ENCODE measurements around the gene IL17RD. TPM values are rescaled to one million over a fixed set of nuclear protein-coding genes. Genes with fewer than 3 reads are reported as not detected.

Gene IL17RD
- total RNA-seq, 1 experiment from 2014 or later, result 38.4 TPM

DNA sequence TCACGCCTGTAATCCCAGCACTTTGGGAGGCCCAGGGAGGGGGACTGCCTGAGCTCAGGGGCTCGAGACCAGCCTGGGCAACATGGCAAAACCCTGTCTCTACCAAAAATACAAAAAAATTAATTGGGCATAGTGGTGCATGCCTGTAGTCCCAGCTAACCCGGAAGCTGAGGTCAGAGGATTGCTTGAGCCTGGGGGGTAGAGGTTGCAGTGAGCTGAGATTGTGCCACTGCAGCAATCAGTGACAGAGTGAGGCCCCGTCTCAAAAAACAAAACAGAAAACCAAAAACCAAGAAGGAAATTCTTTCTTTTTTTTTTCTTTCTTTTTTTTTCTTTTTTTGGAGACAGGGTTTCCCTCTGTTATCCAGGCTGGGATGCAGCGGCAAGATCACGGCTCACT lies 101.2 kb downstream of the IL17RD start:
- Histone ChIP-seq H3K36me3 (no peaks in the 10 kb centered on the region; the same call in 1 of the 2 replicates), H3K27me3 (no peaks in the 10 kb centered on the region), H3K4me1 (peaks cover 24% of the 10 kb centered on the region), H3K4me3 (no peak overlapping the region), H3K9me3 (replicated peaks) (no peaks in the 10 kb centered on the region), H3K27ac (no peak overlapping the region)
- no peak for DNase-seq

- no peak for DNase-seq
- Histone ChIP-seq H3K27ac (no peak overlapping the region), H3K27me3 (no peaks in the 10 kb centered on the region), H3K36me3 (no peaks in the 10 kb centered on the region; the same call in 1 of the 2 replicates), H3K4me3 (no peak overlapping the region), H3K4me1 (peaks cover 14% of the 10 kb centered on the region), H3K9me3 (replicated peaks) (no peaks in the 10 kb centered on the region)
Observed at GRCh38 chr3:57063032-57063431, 102.1 kb downstream of the IL17RD start.

GRCh38 chr3:57062101-57062631 lies 103.0 kb downstream of the IL17RD start:
- no peaks in the 10 kb centered on the region for H3K9me3 ChIP-seq (replicated peaks)
- H3K4me1 ChIP-seq, result peaks cover 12% of the 10 kb centered on the region
- H3K36me3 ChIP-seq, result no peaks in the 10 kb centered on the region; the same call in 1 of the 2 replicates
- no peak overlapping the region for H3K27ac ChIP-seq
- H3K4me3 ChIP-seq, result no peak overlapping the region
- DNase-seq, result no peak
- H3K27me3 ChIP-seq, result no peaks in the 10 kb centered on the region

DNA sequence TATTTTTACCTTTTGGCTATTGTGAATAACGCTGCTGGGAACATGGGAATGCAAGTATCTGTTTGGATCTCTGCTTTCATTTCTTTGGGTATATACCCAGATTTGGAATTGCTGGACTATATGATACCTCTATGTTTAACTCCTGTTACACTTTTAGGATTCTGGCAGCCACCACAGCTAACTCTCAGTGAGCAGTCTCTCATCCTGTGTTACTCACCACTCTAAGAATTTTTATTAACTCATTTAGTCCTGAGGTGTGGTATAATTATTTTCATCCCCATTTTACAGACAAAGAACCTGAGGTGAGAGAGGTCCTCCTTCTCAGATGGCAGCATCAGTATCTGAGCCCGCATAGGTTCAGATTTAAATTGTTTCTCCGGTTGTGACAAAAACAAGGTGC lies 103.6 kb downstream of the IL17RD start:
- H3K36me3 ChIP-seq, result no peaks in the 10 kb centered on the region; the same call in 1 of the 2 replicates

DNA sequence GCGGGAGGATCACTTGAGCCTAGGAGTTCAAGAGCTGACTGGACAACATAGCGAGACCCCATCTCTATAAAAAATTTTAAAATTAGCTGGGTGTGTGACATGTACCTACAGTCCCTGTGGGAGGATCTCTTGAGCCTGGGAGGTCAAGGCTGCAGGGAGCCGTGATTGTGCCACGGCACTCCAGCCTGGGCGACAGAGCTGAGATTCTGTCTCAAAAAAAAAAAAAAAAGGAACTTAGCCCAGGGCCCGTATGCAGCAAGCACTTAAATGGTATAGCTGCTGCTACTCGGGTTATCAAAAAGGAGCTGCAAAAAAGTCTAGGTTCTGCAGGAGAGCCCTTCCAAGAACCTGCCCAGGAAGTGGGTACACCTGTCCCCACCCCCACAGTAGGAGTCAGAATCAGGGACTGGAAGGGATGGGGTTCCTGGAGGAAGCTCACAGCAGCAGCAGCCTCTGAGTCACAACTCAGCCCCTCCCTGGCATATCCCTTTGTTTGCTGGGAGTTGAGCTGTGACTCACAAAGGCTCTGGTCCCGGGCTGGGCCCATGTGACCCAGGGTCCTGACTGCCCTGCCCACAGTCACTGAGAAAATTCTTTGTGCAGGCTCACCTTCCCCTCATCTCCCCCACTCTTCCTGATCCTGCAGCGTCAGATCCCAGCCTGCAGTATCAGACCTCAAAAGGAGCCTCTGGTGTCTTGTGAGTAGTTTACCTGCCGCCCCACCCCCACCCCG lies 104.9 kb downstream of the IL17RD start, which contains the start of gene SPATA12:
Gene SPATA12 (plus strand): TSS at position 576 of the 733 bp plus-strand sequence. CDS start 13,031 bp downstream, outside the sequence.
- Histone ChIP-seq H3K27ac (peak within 1 kb of the TSS; percentile 50), H3K36me3 (no peaks in the 10 kb centered on the region), H3K27me3 (no peaks in the 10 kb centered on the region), H3K9me3 (replicated peaks) (no peaks in the 10 kb centered on the region), H3K4me1 (peaks cover 12% of the 10 kb centered on the region), H3K4me3 (no peak within 1 kb of the TSS)
- DNase-seq, result peak; percentile 72 to 74

More for the DNA sequence above, 103.6 kb downstream of the IL17RD start:
- Histone ChIP-seq H3K9me3 (replicated peaks) (no peaks in the 10 kb centered on the region), H3K4me1 (peaks cover 12% of the 10 kb centered on the region), H3K27me3 (no peaks in the 10 kb centered on the region), H3K4me3 (no peak overlapping the region), H3K27ac (no peak overlapping the region)
- DNase-seq, result no peak

GRCh38 chr3:57059411-57059810 lies 105.7 kb downstream of the IL17RD start:
- Histone ChIP-seq H3K9me3 (replicated peaks) (no peaks in the 10 kb centered on the region), H3K4me1 (peaks cover 12% of the 10 kb centered on the region), H3K36me3 (no peaks in the 10 kb centered on the region), H3K27ac (no peak overlapping the region), H3K27me3 (no peaks in the 10 kb centered on the region), H3K4me3 (no peak overlapping the region)
- DNase-seq, result no peak

- Histone ChIP-seq H3K27ac (no peak overlapping the region), H3K9me3 (replicated peaks) (no peaks in the 10 kb centered on the region), H3K4me1 (peaks cover 8% of the 10 kb centered on the region; the same call in 1 of the 2 replicates), H3K27me3 (no peaks in the 10 kb centered on the region), H3K4me3 (no peak overlapping the region), H3K36me3 (no peaks in the 10 kb centered on the region; the same call in 1 of the 2 replicates)
- no peak for DNase-seq
Observed at GRCh38 chr3:57057351-57057750, 107.8 kb downstream of the IL17RD start.

DNA sequence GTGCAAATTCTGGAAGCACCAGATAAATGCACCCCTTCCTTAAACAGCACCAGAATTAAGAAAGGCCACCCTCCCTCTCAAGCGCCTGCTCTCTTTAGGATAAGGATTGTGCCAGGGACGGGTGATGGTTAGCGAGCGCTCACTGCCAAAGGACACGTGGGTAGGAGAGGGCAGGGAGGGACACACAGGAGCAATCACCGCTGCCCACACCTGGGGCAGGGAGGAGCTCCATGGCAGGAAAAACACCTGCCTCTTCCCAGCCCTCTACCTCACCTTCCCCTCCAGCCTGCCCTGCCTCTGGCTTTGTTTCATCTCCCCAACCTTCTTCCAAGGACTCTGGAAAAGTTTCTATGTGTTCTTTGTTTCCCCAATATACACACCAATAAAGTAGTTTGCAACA lies 112.0 kb downstream of the IL17RD start:
- Histone ChIP-seq H3K27ac (no peak overlapping the region), H3K9me3 (replicated peaks) (no peaks in the 10 kb centered on the region), H3K27me3 (no peaks in the 10 kb centered on the region), H3K4me1 (peaks cover 25% of the 10 kb centered on the region), H3K36me3 (no peaks in the 10 kb centered on the region; the same call in 1 of the 2 replicates), H3K4me3 (no peak overlapping the region)
- DNase-seq, result no peak

GRCh38 chr3:57052662-57053061 lies 112.5 kb downstream of the IL17RD start:
- Histone ChIP-seq H3K36me3 (no peaks in the 10 kb centered on the region; the same call in 1 of the 2 replicates), H3K9me3 (replicated peaks) (no peaks in the 10 kb centered on the region), H3K27ac (no peak overlapping the region), H3K4me3 (no peak overlapping the region), H3K4me1 (peaks cover 28% of the 10 kb centered on the region), H3K27me3 (no peaks in the 10 kb centered on the region)
- no peak for DNase-seq

- Histone ChIP-seq H3K4me3 (no peak overlapping the region), H3K27me3 (no peaks in the 10 kb centered on the region), H3K4me1 (peaks cover 53% of the 10 kb centered on the region), H3K27ac (peak overlapping the region; percentile 98), H3K36me3 (no peaks in the 10 kb centered on the region; the same call in 1 of the 2 replicates), H3K9me3 (replicated peaks) (no peaks in the 10 kb centered on the region)
- no peak for DNase-seq
Observed at GRCh38 chr3:57048728-57049127, 116.4 kb downstream of the IL17RD start.

- Histone ChIP-seq H3K4me3 (peak overlapping the region; percentile 19), H3K27ac (peak overlapping the region; percentile 98), H3K9me3 (replicated peaks) (no peaks in the 10 kb centered on the region), H3K27me3 (no peaks in the 10 kb centered on the region), H3K36me3 (no peaks in the 10 kb centered on the region), H3K4me1 (peaks cover 53% of the 10 kb centered on the region)
- DNase-seq, result peak; percentile 95 to 98
Observed at GRCh38 chr3:57048052-57048671, 117.0 kb downstream of the IL17RD start.

DNA sequence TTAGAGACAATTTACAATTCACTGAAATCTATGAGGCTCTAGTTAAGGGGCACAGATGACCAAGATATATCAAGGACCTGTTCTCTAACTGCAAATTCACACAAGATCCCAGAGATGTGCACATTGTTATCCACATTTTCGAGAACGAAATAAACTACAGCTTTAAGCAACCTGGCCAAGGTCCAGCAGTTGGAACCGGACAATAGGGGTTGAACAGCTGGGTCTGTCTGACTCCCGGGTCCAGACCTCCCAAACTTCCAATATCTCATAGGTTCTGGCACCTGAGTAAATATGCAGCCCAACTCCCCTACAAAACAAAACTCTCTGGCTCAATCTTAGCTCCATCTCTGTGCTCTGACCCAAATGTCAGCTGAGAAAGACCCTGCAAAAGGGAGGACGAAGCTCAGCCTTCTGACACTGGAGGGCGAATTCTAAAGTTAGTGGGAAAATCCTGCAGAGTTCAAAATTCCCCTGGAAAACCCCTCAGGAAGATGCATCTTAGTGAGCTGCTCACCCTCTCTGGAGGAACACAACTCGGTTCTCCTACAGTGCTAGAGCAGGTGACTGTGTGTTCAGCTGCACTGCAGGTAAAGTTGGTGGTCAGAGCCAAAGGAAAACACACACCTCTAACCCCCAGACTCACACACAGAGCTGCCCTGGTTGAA lies 118.9 kb downstream of the IL17RD start:
- no peaks in the 10 kb centered on the region for H3K9me3 ChIP-seq (replicated peaks)
- H3K4me1 ChIP-seq, result peaks cover 58% of the 10 kb centered on the region
- peak overlapping the region; percentile 98 for H3K27ac ChIP-seq
- H3K4me3 ChIP-seq, result no peak overlapping the region
- no peaks in the 10 kb centered on the region for H3K36me3 ChIP-seq
- DNase-seq, result peak; percentile 48 to 63
- H3K27me3 ChIP-seq, result no peaks in the 10 kb centered on the region

DNA sequence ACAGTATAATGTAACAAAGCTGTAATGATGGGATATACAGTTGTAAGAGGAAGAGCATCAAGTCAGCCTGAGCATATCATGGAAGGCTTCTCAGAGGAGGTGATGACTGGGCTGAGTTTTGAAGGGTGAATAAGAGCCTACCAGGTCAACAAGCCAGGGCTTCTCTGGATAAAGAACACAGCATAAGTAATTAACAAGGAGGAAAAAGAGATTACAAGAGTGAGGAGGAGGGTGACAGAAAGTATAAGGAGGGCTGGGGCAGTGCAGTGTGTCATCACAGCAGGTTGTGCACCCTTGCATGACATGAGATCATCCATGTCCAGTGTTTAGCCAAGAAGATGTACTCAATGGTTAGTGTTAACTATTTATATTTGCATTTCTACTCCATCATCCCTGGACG lies 121.6 kb downstream of the IL17RD start:
- Histone ChIP-seq H3K36me3 (no peaks in the 10 kb centered on the region), H3K4me1 (peaks cover 35% of the 10 kb centered on the region), H3K27ac (no peak overlapping the region), H3K9me3 (replicated peaks) (no peaks in the 10 kb centered on the region), H3K4me3 (no peak overlapping the region), H3K27me3 (no peaks in the 10 kb centered on the region)
- DNase-seq, result no peak

DNA sequence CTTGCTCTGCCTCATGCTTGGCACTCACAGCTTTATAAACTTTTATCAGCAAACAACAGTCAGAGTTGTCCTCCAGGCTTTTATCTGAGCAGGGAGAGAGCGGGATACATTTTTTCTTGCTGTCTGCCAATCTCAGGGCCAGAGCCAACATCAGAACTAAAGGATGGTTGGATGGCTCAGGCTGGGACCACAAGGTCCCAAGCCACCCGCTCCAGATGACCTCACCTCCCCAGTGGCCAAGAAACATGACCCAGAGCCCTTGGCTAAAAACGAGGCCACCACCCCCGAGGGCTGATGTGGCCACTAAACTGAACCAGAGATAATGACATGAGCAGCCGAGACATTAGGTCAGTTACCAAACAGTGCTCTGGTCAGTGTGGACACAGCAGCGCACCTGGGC lies 123.5 kb downstream of the IL17RD start:
- peak in 1 of 2 experiments; percentile 29 for DNase-seq
- no peaks in the 10 kb centered on the region for H3K36me3 ChIP-seq

More for the DNA sequence above, 123.5 kb downstream of the IL17RD start:
- Histone ChIP-seq H3K9me3 (replicated peaks) (no peaks in the 10 kb centered on the region), H3K27ac (peak overlapping the region; percentile 18; the same call in 1 of the 2 replicates), H3K4me1 (peaks cover 21% of the 10 kb centered on the region), H3K4me3 (no peak overlapping the region), H3K27me3 (no peaks in the 10 kb centered on the region)
